ENCODE results near the gene TBL1X.
"Not testable (repeated sequence)": the region's sequence is repeated elsewhere in the genome, so short reads cannot be mapped to it uniquely, and the experiment has no call there.

Gene TBL1X

GRCh38 chrX:9501362-9501761 lies 36.5 kb downstream of the TBL1X start:
- DNase-seq, result no peak

- DNase-seq, result no peak
Measured at GRCh38 chrX:9503261-9503660, 38.4 kb downstream of the TBL1X start.

GRCh38 chrX:9510366-9510765 lies 45.5 kb downstream of the TBL1X start:
- DNase-seq, result no peak

- DNase-seq, result no peak
Measured at GRCh38 chrX:9510980-9511379, 46.1 kb downstream of the TBL1X start.

GRCh38 chrX:9515489-9515888 lies 50.6 kb downstream of the TBL1X start:
- DNase-seq, result no peak

GRCh38 chrX:9515973-9516538 lies 51.2 kb downstream of the TBL1X start:
- DNase-seq, result no peak

- no peak for DNase-seq
Measured at GRCh38 chrX:9516635-9517034, 51.8 kb downstream of the TBL1X start.

- DNase-seq, result no peak
Measured at GRCh38 chrX:9518051-9518450, 53.2 kb downstream of the TBL1X start.

GRCh38 chrX:9518889-9519288 lies 54.0 kb downstream of the TBL1X start:
- no peak for DNase-seq

- DNase-seq, result no peak
Measured at GRCh38 chrX:9519546-9520216, 54.8 kb downstream of the TBL1X start.

GRCh38 chrX:9520217-9520590 lies 55.3 kb downstream of the TBL1X start:
- DNase-seq, result no peak

- DNase-seq, result no peak
Measured at GRCh38 chrX:9522378-9523155, 57.7 kb downstream of the TBL1X start.

GRCh38 chrX:9525511-9526248 lies 60.8 kb downstream of the TBL1X start:
- DNase-seq, result no peak

GRCh38 chrX:9526965-9527364 lies 62.1 kb downstream of the TBL1X start:
- DNase-seq, result no peak

GRCh38 chrX:9528498-9528897 lies 63.6 kb downstream of the TBL1X start:
- no peak for DNase-seq

- no peak for DNase-seq
Measured at GRCh38 chrX:9529223-9529622, 64.4 kb downstream of the TBL1X start.

GRCh38 chrX:9530848-9531274 lies 66.0 kb downstream of the TBL1X start:
- DNase-seq, result peak; percentile 81

GRCh38 chrX:9532349-9532748 lies 67.5 kb downstream of the TBL1X start:
- no peak for DNase-seq

GRCh38 chrX:9533611-9534010 lies 68.8 kb downstream of the TBL1X start:
- DNase-seq, result no peak

- DNase-seq, result peak; percentile 40
Measured at GRCh38 chrX:9534686-9535085, 69.8 kb downstream of the TBL1X start.

- no peak for DNase-seq
Measured at GRCh38 chrX:9535101-9535500, 70.2 kb downstream of the TBL1X start.

- DNase-seq, result not testable (repeated sequence)
Measured at GRCh38 chrX:9536156-9536555, 71.3 kb downstream of the TBL1X start.

- no peak for DNase-seq
Measured at GRCh38 chrX:9537781-9538180, 72.9 kb downstream of the TBL1X start.
